RWPE2 (cell line): Measurements from ENCODE around the gene RGS7.

Experiments used
- ATAC-seq: fragments of 200-7000 bp; cut with Tn5 transposase; 3 replicates; pipeline ENCODE4 v1.9.1; 2021; ENCODE audit warnings: low read depth
- DNase-seq: peaks from one replicate; pipeline ENCODE4 v3.0.0-alpha.2; 2020; ENCODE audit warnings: low spot score
- H3K27ac ChIP-seq: fragments of 450-650 bp; 2 replicates; pipeline ENCODE4 v1.5.1; 2017; ENCODE audit warnings: mild to moderate bottlenecking; ENCODE audit not compliant: poor library complexity, severe bottlenecking
- H3K27me3 ChIP-seq: fragments of 250-450 bp; sonication (Bioruptor Pico); 2 replicates; pipeline ENCODE4 v1.5.1; 2021; ENCODE audit warnings: mild to moderate bottlenecking, moderate library complexity; ENCODE audit not compliant: insufficient read depth, poor library complexity, severe bottlenecking
- H3K36me3 ChIP-seq: fragments of 250-450 bp; sonication (Bioruptor Pico); 2 replicates; pipeline ENCODE4 v1.5.1; 2020; ENCODE audit warnings: low read depth, mild to moderate bottlenecking, moderate library complexity
- H3K4me1 ChIP-seq: fragments of 250-450 bp; sonication (Bioruptor Pico); 2 replicates; pipeline ENCODE4 v1.5.1; 2021; ENCODE audit warnings: mild to moderate bottlenecking, moderate library complexity; ENCODE audit not compliant: insufficient read depth, poor library complexity, severe bottlenecking
- H3K4me3 ChIP-seq: fragments of 250-450 bp; sonication (Bioruptor Pico); 2 replicates; pipeline ENCODE4 v1.5.1; 2021; ENCODE audit warnings: mild to moderate bottlenecking, moderate library complexity; ENCODE audit not compliant: severe bottlenecking
- H3K9me3 ChIP-seq: fragments of 250-450 bp; sonication (Bioruptor Pico); 2 replicates; pipeline ENCODE4 v1.5.1; 2021; ENCODE audit warnings: mild to moderate bottlenecking, moderate library complexity; ENCODE audit not compliant: severe bottlenecking
- TF ChIP-seq, protein P1 (sequence below): fragments of 450-650 bp; IDR thresholded peaks from one replicate; pipeline ENCODE4 v1.5.1; 2017; ENCODE audit warnings: mild to moderate bottlenecking, moderate library complexity; ENCODE audit not compliant: poor library complexity, severe bottlenecking

RGS7 gene

DNA sequence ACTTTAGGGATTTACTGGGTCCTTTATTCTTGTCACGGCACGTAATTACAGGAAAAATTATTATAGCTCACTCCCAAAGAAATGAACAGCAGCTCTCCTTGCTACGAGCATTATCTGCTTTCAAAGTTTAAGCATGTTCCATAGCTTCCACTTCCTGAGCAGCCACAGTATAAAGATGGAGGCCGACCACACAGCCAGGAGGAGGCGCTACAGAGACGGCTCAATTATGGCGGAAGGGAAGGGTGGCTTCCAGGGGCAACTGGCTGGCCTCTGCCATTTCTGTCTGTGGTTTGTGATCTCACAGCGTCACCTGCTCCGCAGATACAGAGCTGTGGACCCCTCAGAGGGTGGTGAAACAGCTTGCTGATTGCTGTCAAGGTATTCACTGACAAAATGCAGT is 532.8 kb downstream of the RGS7 start:
- Histone ChIP-seq H3K27ac (no peak overlapping the region), H3K36me3 (no peaks in the 10 kb centered on the region), H3K4me1 (no peaks in the 10 kb centered on the region), H3K4me3 (no peak overlapping the region), H3K27me3 (no peaks in the 10 kb centered on the region), H3K9me3 (no peaks in the 10 kb centered on the region)
- no peak for ATAC-seq
- no peak for DNase-seq
- TF ChIP-seq, protein P1, sequence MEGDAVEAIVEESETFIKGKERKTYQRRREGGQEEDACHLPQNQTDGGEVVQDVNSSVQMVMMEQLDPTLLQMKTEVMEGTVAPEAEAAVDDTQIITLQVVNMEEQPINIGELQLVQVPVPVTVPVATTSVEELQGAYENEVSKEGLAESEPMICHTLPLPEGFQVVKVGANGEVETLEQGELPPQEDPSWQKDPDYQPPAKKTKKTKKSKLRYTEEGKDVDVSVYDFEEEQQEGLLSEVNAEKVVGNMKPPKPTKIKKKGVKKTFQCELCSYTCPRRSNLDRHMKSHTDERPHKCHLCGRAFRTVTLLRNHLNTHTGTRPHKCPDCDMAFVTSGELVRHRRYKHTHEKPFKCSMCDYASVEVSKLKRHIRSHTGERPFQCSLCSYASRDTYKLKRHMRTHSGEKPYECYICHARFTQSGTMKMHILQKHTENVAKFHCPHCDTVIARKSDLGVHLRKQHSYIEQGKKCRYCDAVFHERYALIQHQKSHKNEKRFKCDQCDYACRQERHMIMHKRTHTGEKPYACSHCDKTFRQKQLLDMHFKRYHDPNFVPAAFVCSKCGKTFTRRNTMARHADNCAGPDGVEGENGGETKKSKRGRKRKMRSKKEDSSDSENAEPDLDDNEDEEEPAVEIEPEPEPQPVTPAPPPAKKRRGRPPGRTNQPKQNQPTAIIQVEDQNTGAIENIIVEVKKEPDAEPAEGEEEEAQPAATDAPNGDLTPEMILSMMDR = no peak

DNA sequence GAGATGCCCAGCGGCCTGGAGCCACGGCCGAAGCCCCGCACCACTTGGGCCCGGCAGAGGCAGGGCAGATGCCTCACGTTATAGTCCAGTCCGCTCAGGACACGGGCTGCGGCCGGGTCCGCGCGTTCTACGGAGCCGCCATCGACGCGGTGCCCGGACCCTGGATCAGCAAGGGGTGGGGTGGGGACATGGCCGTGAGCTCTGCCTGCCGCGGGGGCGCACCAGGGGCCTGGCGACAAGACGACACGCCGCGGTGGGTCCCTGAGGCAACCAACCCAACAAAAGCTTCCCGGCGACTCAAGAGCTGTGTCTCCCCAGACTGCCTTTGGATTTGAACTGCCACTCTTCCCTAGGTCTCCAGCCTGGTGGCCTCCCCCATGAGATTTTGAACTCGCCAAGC is 533.6 kb downstream of the RGS7 start:
- ATAC-seq (no peak), DNase-seq (no peak)
- no peaks in the 10 kb centered on the region for H3K27me3 ChIP-seq
- no peaks in the 10 kb centered on the region for H3K4me1 ChIP-seq
- H3K4me3 ChIP-seq = no peak overlapping the region
- TF ChIP-seq, protein P1 = no peak
- no peak overlapping the region for H3K27ac ChIP-seq
- no peaks in the 10 kb centered on the region for H3K9me3 ChIP-seq
- H3K36me3 ChIP-seq = no peaks in the 10 kb centered on the region

DNA sequence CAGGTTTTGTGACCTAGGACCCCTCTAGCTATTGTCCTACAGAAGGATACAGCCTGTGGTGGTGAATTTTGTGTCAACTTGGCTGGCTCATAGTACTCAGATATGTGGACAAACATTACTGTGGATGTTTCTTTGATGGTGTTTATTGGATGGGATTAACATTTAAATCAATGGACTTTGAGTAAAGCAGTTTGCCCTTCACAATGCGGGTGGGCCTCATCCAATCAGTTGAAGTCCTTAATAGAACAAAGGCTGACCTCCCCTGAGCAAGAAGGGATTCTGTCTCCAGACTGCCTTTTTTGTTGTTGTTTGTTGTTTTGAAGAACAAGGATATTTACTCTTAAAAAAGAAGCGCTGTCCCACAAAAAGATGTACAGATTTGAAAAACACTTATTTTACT is 535.1 kb downstream of the RGS7 start:
- H3K4me1 ChIP-seq = no peaks in the 10 kb centered on the region
- DNase-seq (no peak), ATAC-seq (no peak)
- H3K27ac ChIP-seq = no peak overlapping the region
- no peak overlapping the region for H3K4me3 ChIP-seq
- H3K27me3 ChIP-seq = no peaks in the 10 kb centered on the region
- H3K36me3 ChIP-seq = no peaks in the 10 kb centered on the region
- no peaks in the 10 kb centered on the region for H3K9me3 ChIP-seq
- TF ChIP-seq, protein P1 = no peak

DNA sequence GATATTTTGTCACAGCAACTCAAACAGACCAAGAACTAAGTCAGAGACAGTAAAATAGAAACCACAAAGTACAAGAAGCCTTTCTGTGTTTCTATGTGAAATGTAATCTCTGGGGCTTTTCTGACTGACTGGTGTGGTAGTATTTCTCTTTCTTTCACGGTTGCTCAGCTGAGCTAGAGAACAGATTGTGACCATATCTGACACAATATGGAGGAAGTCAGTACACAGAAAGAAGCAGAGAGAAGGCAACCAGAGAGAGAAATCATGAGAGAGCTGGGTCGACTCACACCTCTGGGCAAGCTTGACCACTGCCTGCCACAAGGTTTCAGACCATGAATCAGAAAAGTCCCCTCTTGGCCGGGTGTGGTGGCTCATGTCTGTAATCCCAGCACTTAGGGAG is 536.2 kb downstream of the RGS7 start:
- no peaks in the 10 kb centered on the region for H3K36me3 ChIP-seq
- no peaks in the 10 kb centered on the region for H3K27me3 ChIP-seq
- H3K4me1 ChIP-seq = no peaks in the 10 kb centered on the region
- no peaks in the 10 kb centered on the region for H3K9me3 ChIP-seq
- DNase-seq (no peak), ATAC-seq (no peak)
- no peak overlapping the region for H3K4me3 ChIP-seq
- H3K27ac ChIP-seq = no peak overlapping the region
- TF ChIP-seq, protein P1 = no peak

DNA sequence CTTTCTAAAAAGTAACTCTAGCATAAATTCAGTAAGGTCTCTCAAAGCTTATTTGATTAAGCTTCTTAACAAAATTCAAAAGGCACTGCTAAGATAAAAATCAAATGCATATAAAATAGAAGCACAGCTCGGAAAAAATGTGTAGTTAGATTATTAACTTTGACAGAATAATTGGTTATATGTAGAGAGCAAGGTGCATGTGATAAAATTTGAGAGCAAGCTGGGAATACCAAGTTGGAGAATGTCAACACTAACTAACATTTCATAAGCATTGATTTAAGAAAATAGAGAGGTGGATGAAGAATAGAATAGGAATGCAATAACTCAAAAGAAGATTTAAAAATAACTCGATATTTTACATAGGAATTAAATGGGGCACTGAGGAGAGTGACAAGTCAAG is 540.5 kb downstream of the RGS7 start:
- H3K36me3 ChIP-seq = no peaks in the 10 kb centered on the region
- no peak for DNase-seq
- TF ChIP-seq, protein P1 = no peak
- H3K9me3 ChIP-seq = no peaks in the 10 kb centered on the region
- no peak overlapping the region for H3K27ac ChIP-seq
- H3K4me1 ChIP-seq = no peaks in the 10 kb centered on the region
- no peak overlapping the region for H3K4me3 ChIP-seq
- no peak for ATAC-seq
- H3K27me3 ChIP-seq = no peaks in the 10 kb centered on the region
